AG08395 (cell line): ENCODE results near the gene KIF6.

ENCODE experiments used
- DNase-seq: peaks from one replicate; pipeline ENCODE4 v3.0.0; 2012; ENCODE audit warnings: mixed read lengths, low spot score

Gene KIF6

GRCh38 chr6:39319621-39320362 lies 405.4 kb downstream of the KIF6 start:
- DNase-seq: no peak

GRCh38 chr6:39317256-39317655 lies 408.0 kb downstream of the KIF6 start:
- no peak for DNase-seq

GRCh38 chr6:39314273-39314795 lies 410.9 kb downstream of the KIF6 start, which contains the start of gene KCNK17:
KCNK17 (minus strand) TSS chr6:39314419; CDS start chr6:39314320, 99 bp downstream.
- DNase-seq: no peak

GRCh38 chr6:39313526-39314272 lies 411.5 kb downstream of the KIF6 start:
- no peak for DNase-seq

GRCh38 chr6:39312912-39313525 lies 412.2 kb downstream of the KIF6 start:
- DNase-seq: no peak

- DNase-seq: no peak
Observed at GRCh38 chr6:39310542-39310941, 414.7 kb downstream of the KIF6 start.

- peak; percentile 91 for DNase-seq
Observed at GRCh38 chr6:39309942-39310531, 415.2 kb downstream of the KIF6 start.

- DNase-seq: no peak
Observed at GRCh38 chr6:39307462-39307861, 417.7 kb downstream of the KIF6 start.

GRCh38 chr6:39304951-39305350 lies 420.3 kb downstream of the KIF6 start:
- no peak for DNase-seq

- DNase-seq: no peak
Observed at GRCh38 chr6:39303425-39304153, 421.6 kb downstream of the KIF6 start.

GRCh38 chr6:39302669-39303424 lies 422.4 kb downstream of the KIF6 start:
- peak; percentile 89 for DNase-seq

- no peak for DNase-seq
Observed at GRCh38 chr6:39302011-39302410, 423.2 kb downstream of the KIF6 start.

GRCh38 chr6:39301606-39302005 lies 423.6 kb downstream of the KIF6 start:
- no peak for DNase-seq

GRCh38 chr6:39300739-39301138 lies 424.5 kb downstream of the KIF6 start:
- no peak for DNase-seq

- DNase-seq: no peak
Observed at GRCh38 chr6:39298061-39298460, 427.1 kb downstream of the KIF6 start.

- DNase-seq: no peak
Observed at GRCh38 chr6:39296745-39297640, 428.2 kb downstream of the KIF6 start.

GRCh38 chr6:39295611-39296011 lies 429.6 kb downstream of the KIF6 start:
- no peak for DNase-seq

GRCh38 chr6:39294899-39295298 lies 430.3 kb downstream of the KIF6 start:
- no peak for DNase-seq

GRCh38 chr6:39294133-39294532 lies 431.1 kb downstream of the KIF6 start:
- DNase-seq: no peak

- DNase-seq: no peak
Observed at GRCh38 chr6:39292637-39293036, 432.6 kb downstream of the KIF6 start.
